AG09309 (cell line): ENCODE measurements around the gene AGMO.
"Not testable (repeated sequence)": the region's sequence is repeated elsewhere in the genome, so short reads cannot be mapped to it uniquely, and the experiment has no call there.

Experiments
- DNase-seq: peaks from one replicate; pipeline ENCODE4 v3.0.0-alpha.2; 2010; ENCODE audit warnings: low read depth
- H3K4me3 ChIP-seq: 2 replicates; pipeline ENCODE4 v1.5.1; 2011; ENCODE audit warnings: mild to moderate bottlenecking, low read depth, low read length, moderate library complexity; ENCODE audit not compliant: control insufficient read depth
- TF ChIP-seq, protein P1 (sequence below): IDR thresholded peaks from 2 replicates; pipeline ENCODE4 v1.5.1; 2011; ENCODE audit warnings: mild to moderate bottlenecking, low read depth, low read length, inconsistent platforms; ENCODE audit not compliant: insufficient read depth, control insufficient read depth; ENCODE audit errors: missing control alignments

AGMO gene

DNA sequence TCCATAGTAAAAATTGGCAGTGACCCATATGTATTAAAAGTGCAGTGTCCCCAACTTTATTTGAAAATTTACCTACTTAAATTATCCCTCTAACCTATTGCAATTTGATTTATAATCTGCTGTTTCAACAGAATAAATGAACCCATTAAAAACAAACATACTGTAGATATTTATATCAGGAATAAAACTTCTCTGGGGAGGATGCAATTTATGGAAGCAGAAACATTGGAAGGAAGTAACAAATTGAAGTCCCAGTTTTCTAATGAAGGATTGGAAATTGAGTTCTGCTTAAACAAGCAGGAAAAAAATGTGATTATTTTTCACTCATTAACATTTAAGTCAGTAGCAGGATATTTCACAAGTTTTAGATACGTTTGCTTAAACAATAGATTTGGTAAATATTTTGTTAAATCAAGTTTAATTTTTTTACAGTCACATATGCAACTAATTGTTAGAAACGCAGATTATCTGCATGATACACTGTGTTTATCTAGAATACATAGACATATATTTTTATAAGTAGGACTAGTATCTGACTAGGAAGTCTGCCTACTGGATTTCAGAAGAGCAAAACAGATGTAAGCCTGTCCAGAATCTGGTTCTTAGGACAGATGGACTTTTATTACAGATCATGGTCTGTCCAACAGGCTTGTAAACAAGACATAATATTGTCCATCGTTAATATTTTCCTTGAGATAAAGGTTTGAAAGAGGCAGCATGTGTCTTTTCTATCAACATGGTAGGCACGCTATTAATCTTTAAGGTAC, 5.3 kb downstream of the AGMO start:
- TF ChIP-seq, protein P1, sequence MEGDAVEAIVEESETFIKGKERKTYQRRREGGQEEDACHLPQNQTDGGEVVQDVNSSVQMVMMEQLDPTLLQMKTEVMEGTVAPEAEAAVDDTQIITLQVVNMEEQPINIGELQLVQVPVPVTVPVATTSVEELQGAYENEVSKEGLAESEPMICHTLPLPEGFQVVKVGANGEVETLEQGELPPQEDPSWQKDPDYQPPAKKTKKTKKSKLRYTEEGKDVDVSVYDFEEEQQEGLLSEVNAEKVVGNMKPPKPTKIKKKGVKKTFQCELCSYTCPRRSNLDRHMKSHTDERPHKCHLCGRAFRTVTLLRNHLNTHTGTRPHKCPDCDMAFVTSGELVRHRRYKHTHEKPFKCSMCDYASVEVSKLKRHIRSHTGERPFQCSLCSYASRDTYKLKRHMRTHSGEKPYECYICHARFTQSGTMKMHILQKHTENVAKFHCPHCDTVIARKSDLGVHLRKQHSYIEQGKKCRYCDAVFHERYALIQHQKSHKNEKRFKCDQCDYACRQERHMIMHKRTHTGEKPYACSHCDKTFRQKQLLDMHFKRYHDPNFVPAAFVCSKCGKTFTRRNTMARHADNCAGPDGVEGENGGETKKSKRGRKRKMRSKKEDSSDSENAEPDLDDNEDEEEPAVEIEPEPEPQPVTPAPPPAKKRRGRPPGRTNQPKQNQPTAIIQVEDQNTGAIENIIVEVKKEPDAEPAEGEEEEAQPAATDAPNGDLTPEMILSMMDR: no peak
- H3K4me3 ChIP-seq: no peak overlapping the region
- no peak for DNase-seq

DNA sequence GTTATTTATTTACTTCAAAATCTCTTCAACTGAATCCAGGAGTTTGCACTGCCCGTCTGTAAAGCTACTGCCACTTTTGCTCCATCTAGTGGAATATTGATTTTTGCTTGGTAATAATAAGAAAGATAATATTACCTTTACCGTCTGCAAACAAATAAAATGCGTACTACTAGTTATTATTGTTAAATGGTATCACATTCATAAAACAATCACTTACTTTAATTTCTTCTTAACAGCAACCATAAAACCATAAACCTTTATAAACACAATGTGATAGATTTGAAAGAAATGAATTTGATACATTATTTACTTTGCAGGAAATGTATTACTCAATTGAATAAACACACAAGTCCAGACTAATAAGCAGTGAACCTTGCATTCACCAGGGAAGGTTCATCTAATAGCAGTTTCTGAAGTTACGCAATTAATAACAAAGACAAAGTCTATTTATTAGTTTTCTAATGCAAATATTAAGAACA, 6.4 kb downstream of the AGMO start:
- no peak for DNase-seq
- H3K4me3 ChIP-seq: no peak overlapping the region
- TF ChIP-seq, protein P1: peak; percentile 49

DNA sequence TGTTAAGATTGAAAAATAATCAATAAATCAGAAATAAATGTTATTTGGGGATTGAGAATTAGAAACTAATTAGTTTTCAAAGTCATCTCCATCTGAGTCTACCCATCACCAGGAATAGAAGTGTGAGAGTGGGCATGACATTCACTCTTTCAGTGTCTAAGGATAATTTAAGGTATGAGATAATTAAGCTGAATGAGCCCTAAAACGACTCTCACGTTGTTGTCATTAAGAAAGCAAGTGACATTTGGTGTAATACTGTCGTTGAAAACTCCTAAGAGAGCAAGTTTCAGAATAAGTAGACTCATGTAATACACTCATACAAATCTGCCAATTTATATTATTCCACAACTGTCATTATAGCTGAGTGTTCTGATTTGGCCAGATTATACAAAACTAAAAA, 7.1 kb downstream of the AGMO start:
- TF ChIP-seq, protein P1: no peak
- DNase-seq: no peak
- no peak overlapping the region for H3K4me3 ChIP-seq

DNA sequence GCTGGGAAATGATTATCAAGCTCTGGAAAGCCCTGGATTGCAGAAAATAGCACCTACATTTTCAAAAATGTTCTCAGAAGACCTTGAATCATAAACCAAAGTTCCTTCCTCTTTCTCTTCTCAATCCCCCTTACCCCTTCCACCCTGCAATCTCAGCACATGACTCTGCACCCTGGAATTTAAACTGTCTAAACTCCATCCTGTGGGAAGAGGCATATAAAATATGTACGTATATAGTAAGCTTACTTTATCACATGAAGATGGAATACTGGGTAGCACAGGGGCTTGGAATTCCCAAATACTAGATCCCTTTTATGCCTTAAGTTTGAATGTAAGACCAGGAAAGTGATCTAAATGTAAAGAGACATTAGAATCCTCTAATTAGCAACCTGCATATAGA, 7.7 kb downstream of the AGMO start:
- TF ChIP-seq, protein P1: no peak
- DNase-seq: no peak

DNA sequence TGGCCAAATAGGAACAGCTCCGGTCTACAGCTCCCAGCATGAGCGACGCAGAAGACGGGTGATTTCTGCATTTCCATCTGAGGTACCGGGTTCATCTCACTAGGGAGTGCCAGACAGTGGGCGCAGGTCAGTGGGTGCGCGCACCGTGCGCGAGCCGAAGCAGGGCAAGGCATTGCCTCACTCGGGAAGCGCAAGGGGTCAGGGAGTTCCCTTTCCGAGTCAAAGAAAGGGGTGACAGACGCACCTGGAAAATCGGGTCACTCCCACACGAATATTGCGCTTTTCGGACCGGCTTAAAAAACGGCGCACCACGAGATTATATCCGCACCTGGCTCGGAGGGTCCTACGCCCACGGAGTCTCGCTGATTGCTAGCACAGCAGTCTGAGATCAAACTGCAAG, 14.5 kb downstream of the AGMO start:
- DNase-seq, H3K4me3 ChIP-seq: not testable (repeated sequence)

More for the DNA sequence above, 7.7 kb downstream of the AGMO start:
- no peak overlapping the region for H3K4me3 ChIP-seq

DNA sequence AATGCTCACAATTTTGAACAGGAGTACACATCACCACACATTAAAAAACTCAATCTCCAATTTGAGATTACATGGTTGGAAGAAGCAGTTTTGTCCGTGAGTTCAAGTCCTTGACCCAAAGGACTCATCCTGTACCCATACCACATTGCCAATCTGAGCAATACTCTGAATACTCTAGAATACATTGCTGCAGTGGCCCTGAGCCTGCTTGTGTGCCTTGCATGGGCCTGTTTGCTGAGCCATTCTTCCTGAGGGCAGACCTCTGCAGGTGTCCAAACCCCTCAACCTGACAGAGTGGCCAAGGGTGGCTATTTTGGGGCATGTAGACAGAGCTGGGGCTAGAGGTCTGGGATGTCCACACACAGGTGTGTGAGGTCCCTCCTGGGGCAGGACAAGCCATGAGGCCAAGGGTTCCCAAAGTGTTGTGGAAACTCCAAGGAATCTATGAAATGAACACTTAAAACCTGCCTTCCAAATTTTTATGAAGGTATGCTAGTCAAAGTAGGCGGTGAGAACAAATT, 15.5 kb downstream of the AGMO start:
- DNase-seq: no peak
- TF ChIP-seq, protein P1: no peak
- H3K4me3 ChIP-seq: no peak overlapping the region

DNA sequence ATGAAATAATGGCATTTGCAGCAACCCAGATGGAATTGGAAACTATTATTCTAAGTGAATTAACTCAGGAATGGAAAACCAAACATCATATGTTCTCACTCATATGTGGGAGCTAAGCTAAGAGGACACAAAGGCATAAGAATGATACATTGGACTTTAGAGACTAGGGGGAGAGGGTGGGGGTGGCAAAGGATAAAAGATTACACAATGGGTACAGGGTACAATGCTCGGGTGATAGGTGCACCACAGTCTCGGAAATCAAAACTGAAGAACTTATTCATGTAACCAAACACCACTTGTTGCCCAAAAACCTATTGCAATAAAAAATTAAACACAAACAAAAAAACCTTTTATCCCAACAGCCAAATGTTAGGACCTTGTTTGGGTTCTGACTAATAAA, 17.8 kb downstream of the AGMO start:
- TF ChIP-seq, protein P1: no peak
- H3K4me3 ChIP-seq: no peak overlapping the region
- no peak for DNase-seq
